H1 (cell line): ENCODE measurements around the gene SMG9. TPM values are rescaled to one million over a fixed set of nuclear protein-coding genes. Genes with fewer than 3 reads are reported as not detected.

Experiments
- CTCF ChIA-PET: fragments of 300-600 bp; sonication (Branson Sonifier 250); formaldehyde crosslinking; loops from one replicate; lab custom pipeline; 2021; ENCODE audit not compliant: partially characterized antibody; lab: Charles Lee
- POLR2A ChIA-PET: fragments of 300-600 bp; sonication (Branson Sonifier 250); formaldehyde crosslinking; loops from one replicate; lab custom pipeline; 2021; ENCODE audit warnings: inconsistent platforms; ENCODE audit not compliant: partially characterized antibody; lab: Charles Lee
- DNase-seq, 2 experiments: peaks; one replicate each; pipeline versions ENCODE4 v3.0.0 to v3.0.0-alpha.2; 2010 to 2022; ENCODE audit warnings: low spot score in 2 of 2, low read depth in 1 of 2, mixed read lengths in 1 of 2
- FAIRE-seq: peaks from 2 replicates; lab custom pipeline; 2011; peaks lifted over from hg19 to GRCh38; lab: Jason Lieb, UNC
- H2AFZ ChIP-seq: 2 replicates; pipeline ENCODE4 v1.8.1; 2012; ENCODE audit warnings: low read length, inconsistent platforms
- H2AK5ac ChIP-seq: 2 replicates; pipeline ENCODE4 v1.6.1; 2013; ENCODE audit warnings: low read depth, low read length
- H2BK120ac ChIP-seq: replicated peaks from 2 replicates; pipeline ENCODE3; 2013; ENCODE audit warnings: low read depth, low read length, inconsistent platforms
- H2BK12ac ChIP-seq: 2 replicates; pipeline ENCODE4 v1.6.1; 2013; ENCODE audit warnings: low read depth, low read length
- H2BK15ac ChIP-seq: 2 replicates; pipeline ENCODE4 v1.6.1; 2013; ENCODE audit warnings: low read length
- H2BK20ac ChIP-seq: 2 replicates; pipeline ENCODE4 v1.6.1; 2013; ENCODE audit warnings: low read length
- H2BK5ac ChIP-seq: 2 replicates; pipeline ENCODE4 v1.6.1; 2013; ENCODE audit warnings: low read depth, low read length
- H3K14ac ChIP-seq: 2 replicates; pipeline ENCODE4 v1.6.1; 2013; ENCODE audit warnings: inconsistent platforms; ENCODE audit not compliant: insufficient read length
- H3K18ac ChIP-seq: 2 replicates; pipeline ENCODE4 v1.6.1; 2013; ENCODE audit warnings: low read length; ENCODE audit errors: extremely low read depth
- H3K23ac ChIP-seq: 2 replicates; pipeline ENCODE4 v1.6.1; 2013; ENCODE audit warnings: inconsistent platforms; ENCODE audit not compliant: insufficient read length
- H3K23me2 ChIP-seq: 2 replicates; pipeline ENCODE4 v1.6.1; 2013; ENCODE audit warnings: low read depth, low read length
- H3K27ac ChIP-seq: 2 replicates; pipeline ENCODE4 v1.6.1; 2011; ENCODE audit warnings: low read depth, low read length, inconsistent platforms
- H3K27me3 ChIP-seq, 4 experiments: replicated peaks in 1 of 4; 1 replicate in 1 of 4; 2 replicates in 3 of 4; pipeline versions ENCODE4 v1.6.1 to v1.8.1; 2011 to 2013; ENCODE audit warnings: low read length in 3 of 4, mild to moderate bottlenecking in 3 of 4, inconsistent platforms in 2 of 4, mixed read lengths in 2 of 4, moderate library complexity in 1 of 4; ENCODE audit not compliant: control insufficient read depth in 3 of 4, insufficient read depth in 3 of 4; ENCODE audit errors: extremely low read depth in 1 of 4
- H3K36me3 ChIP-seq, 4 experiments: 2 replicates each; pipeline versions ENCODE4 v1.6.1 to v1.8.1; 2011 to 2013; ENCODE audit warnings: mild to moderate bottlenecking in 4 of 4, low read length in 3 of 4, moderate library complexity in 2 of 4, control low read depth in 1 of 4, inconsistent platforms in 1 of 4; ENCODE audit not compliant: insufficient read depth in 4 of 4, control insufficient read depth in 2 of 4
- H3K4ac ChIP-seq: replicated peaks from 2 replicates; pipeline ENCODE3; 2013; ENCODE audit warnings: low read length, low read depth, mixed read lengths, inconsistent platforms; ENCODE audit not compliant: insufficient read length
- H3K4me1 ChIP-seq, 4 experiments: replicated peaks in 1 of 4; 1 replicate in 1 of 4; 2 replicates in 3 of 4; pipeline versions ENCODE4 v1.6.1 to v1.8.1; 2011 to 2013; ENCODE audit warnings: low read length in 3 of 4, inconsistent platforms in 2 of 4, mixed read lengths in 1 of 4; ENCODE audit not compliant: insufficient read depth in 4 of 4, control insufficient read depth in 3 of 4
- H3K4me2 ChIP-seq, 2 experiments: 2 replicates each; pipeline versions ENCODE4 v1.6.1 to v1.8.1; 2011 to 2013; ENCODE audit warnings: low read depth in 2 of 2, low read length in 2 of 2, control low read depth in 1 of 2, inconsistent platforms in 1 of 2, mild to moderate bottlenecking in 1 of 2; ENCODE audit not compliant: insufficient read depth in 1 of 2
- H3K4me3 ChIP-seq, 4 experiments: fragments of 200-600, 300-600 bp in 1 of 4; sonication (generic), shearing (Covaris generic), sonication (Bioruptor Twin) in 1 of 4; 2 replicates each; pipeline versions ENCODE4 v1.5.1 to v1.8.1; 2011 to 2016; ENCODE audit warnings: low read length in 4 of 4, low read depth in 3 of 4, control low read depth in 2 of 4, inconsistent platforms in 2 of 4, mild to moderate bottlenecking in 2 of 4, mixed read lengths in 1 of 4, moderate library complexity in 1 of 4; ENCODE audit not compliant: insufficient read depth in 2 of 4; ENCODE audit errors: extremely low read depth in 1 of 4
- H3K56ac ChIP-seq: replicated peaks from 2 replicates; pipeline ENCODE3; 2013; ENCODE audit warnings: low read depth, mild to moderate bottlenecking, mixed read lengths, low read length, inconsistent platforms; ENCODE audit not compliant: insufficient read length
- H3K79me1 ChIP-seq: 2 replicates; pipeline ENCODE4 v1.6.1; 2013; ENCODE audit warnings: low read depth, low read length, control low read depth
- H3K79me2 ChIP-seq, 2 experiments: 2 replicates each; pipeline versions ENCODE4 v1.6.1 to v1.8.1; 2012 to 2013; ENCODE audit warnings: low read length in 2 of 2, mild to moderate bottlenecking in 2 of 2, inconsistent platforms in 1 of 2; ENCODE audit not compliant: insufficient read depth in 2 of 2, control insufficient read depth in 1 of 2
- H3K9ac ChIP-seq, 4 experiments: replicated peaks in 1 of 4; 1 replicate in 1 of 4; 2 replicates in 3 of 4; pipeline versions ENCODE4 v1.6.1 to v1.8.1; 2011 to 2013; ENCODE audit warnings: low read depth in 3 of 4, low read length in 3 of 4, control low read depth in 2 of 4, mild to moderate bottlenecking in 2 of 4, moderate library complexity in 2 of 4, inconsistent platforms in 1 of 4; ENCODE audit errors: extremely low read depth in 1 of 4
- H3K9me3 ChIP-seq, 2 experiments: 2 replicates each; pipeline versions ENCODE4 v1.6.1 to v1.8.1; 2012 to 2013; ENCODE audit warnings: mild to moderate bottlenecking in 2 of 2, moderate library complexity in 2 of 2, control low read depth in 1 of 2, inconsistent platforms in 1 of 2, low read depth in 1 of 2, low read length in 1 of 2, mixed read lengths in 1 of 2; ENCODE audit not compliant: insufficient read depth in 2 of 2
- H4K20me1 ChIP-seq, 2 experiments: replicated peaks in 1 of 2; 2 replicates each; pipeline versions ENCODE3 to v1.8.1; 2011 to 2013; ENCODE audit warnings: inconsistent platforms in 2 of 2, low read length in 2 of 2, mild to moderate bottlenecking in 1 of 2; ENCODE audit not compliant: insufficient read depth in 2 of 2, control insufficient read depth in 1 of 2
- H4K5ac ChIP-seq: 2 replicates; pipeline ENCODE4 v1.6.1; 2013; ENCODE audit warnings: low read length, low read depth, mixed read lengths, inconsistent platforms; ENCODE audit not compliant: insufficient read length
- H4K8ac ChIP-seq: 2 replicates; pipeline ENCODE4 v1.8.0; 2013; ENCODE audit warnings: mild to moderate bottlenecking, moderate library complexity, low read length, inconsistent platforms; ENCODE audit not compliant: insufficient read depth; ENCODE audit errors: extremely low read depth
- H4K91ac ChIP-seq: replicated peaks from 2 replicates; pipeline ENCODE3; 2013; ENCODE audit warnings: low read length, mixed read lengths, inconsistent platforms; ENCODE audit not compliant: insufficient read length
- HDAC2 ChIP-seq, 2 experiments: fragments of 300-600 bp in 1 of 2; sonication (generic) in 1 of 2; IDR thresholded peaks; 2 replicates each; pipeline ENCODE4 v1.6.1; 2011 to 2012; ENCODE audit warnings: low read depth in 2 of 2, low read length in 2 of 2, mild to moderate bottlenecking in 2 of 2, moderate library complexity in 2 of 2, borderline replicate concordance in 1 of 2, inconsistent platforms in 1 of 2
- KDM4A ChIP-seq: IDR thresholded peaks from one replicate; pipeline ENCODE4 v1.7.1; 2012; ENCODE audit warnings: low read depth, mild to moderate bottlenecking, moderate library complexity, low read length, inconsistent platforms; ENCODE audit not compliant: severe bottlenecking
- MAFK ChIP-seq: IDR thresholded peaks from 2 replicates; pipeline ENCODE4 v1.6.1; 2012; ENCODE audit warnings: low read depth, mild to moderate bottlenecking, improper control_type of control experiment, low read length
- SIX5 ChIP-seq: IDR thresholded peaks from 2 replicates; pipeline ENCODE4 v1.6.1; 2011; ENCODE audit warnings: mild to moderate bottlenecking, low read depth, low read length
- SUZ12 ChIP-seq: fragments of 200-600 bp; sonication (generic); IDR thresholded peaks from 2 replicates; pipeline ENCODE4 v1.6.1; 2012; ENCODE audit warnings: mild to moderate bottlenecking, inconsistent platforms, low read length, moderate library complexity, mixed read lengths
- WGBS, 2 experiments: shearing (Covaris generic) in 1 of 2; methylation state at CpG; one replicate each; pipeline versions ENCODE4 v1.1.6 to v1.1.7; 2013 to 2015; ENCODE audit warnings: low lambda C conversion rate in 2 of 2, mixed read lengths in 2 of 2, inconsistent platforms in 1 of 2, low coverage in 1 of 2, missing lambda C conversion rate in 1 of 2; ENCODE audit not compliant: insufficient replicate concordance in 2 of 2, insufficient coverage in 1 of 2, insufficient read length in 1 of 2; ENCODE audit errors: extremely low coverage in 1 of 2, missing lambda C conversion rate in 1 of 2; 5-methylcytosine and 5-hydroxymethylcytosine counted together
- polyA plus RNA-seq, 7 experiments: library from polyadenylated mRNA; depleted of rRNA in 3 of 7; stranded (reverse) in 5 of 7; unstranded in 2 of 7; fragments of >200 nt in 5 of 7; fragments of 200-250 nt in 2 of 7; gene quantifications; 1 replicate in 5 of 7; 2 replicates in 1 of 7; 4 replicates in 1 of 7; pipeline versions ENCODE4 v1.2.1 to v1.2.3, GENCODE V29; 2011 to 2013; ENCODE audit warnings: missing spikeins in 2 of 7, mixed read lengths in 2 of 7
- total RNA-seq: library from RNA; stranded (reverse); fragmentation: NEBNext Ultra II Directional; extraction: Animal tissue kit (Norgen Biotek cat#: 25700); gene quantifications from 2 replicates; pipeline ENCODE4 v1.2.1, GENCODE V29; 2021

Gene SMG9
- total and polyA plus RNA-seq, 2 of the 8 experiments (the other 6 are each of a cell fraction or from before 2014, with no cell fraction given), result 20.4 to 28.7 TPM

GRCh38 chr19:43719918-43720317 lies 34.8 kb downstream of the SMG9 start:
- POLR2A ChIA-PET, result no interaction called here
- no peak overlapping the region for H3K23ac ChIP-seq
- no peak for FAIRE-seq
- H3K79me1 ChIP-seq, result no peaks in the 10 kb centered on the region
- no peak overlapping the region for H2BK5ac ChIP-seq
- CTCF ChIA-PET, result interaction anchor here (0.6 to 1.4 kb wide), 7 partner anchors 26 to 221 kb away, joined by 3 to 5 read pairs (median 3); no protein-coding TSS in a partner anchor
- DNase-seq, result no peak
- H3K4me3 ChIP-seq, result no peak overlapping the region
- no peak overlapping the region for H2BK20ac ChIP-seq
- no peak overlapping the region for H2BK120ac ChIP-seq
- no peak overlapping the region for H3K14ac ChIP-seq
- TF ChIP-seq KDM4A, result no peak
- TF ChIP-seq SIX5, result no peak
- no peak for TF ChIP-seq HDAC2 (IDR thresholded peaks at IDR 0.05; ENCODE audit: borderline replicate concordance in 1 of 2, low read depth in 2 of 2, low read length in 2 of 2)
- no peak for TF ChIP-seq MAFK
- TF ChIP-seq SUZ12, result no peak
- 100% methylated on average over 2 of the region's 5 CpGs; no CpG with 5 or more reads in 1 of the 2 experiments for WGBS, 2 experiments
- no peaks in the 10 kb centered on the region for H3K79me2 ChIP-seq
- H3K4ac ChIP-seq, result no peak overlapping the region
- H2AK5ac ChIP-seq, result no peak overlapping the region
- no peak overlapping the region for H3K4me2 ChIP-seq
- H3K4me1 ChIP-seq, result no peaks in the 10 kb centered on the region
- H3K27ac ChIP-seq, result no peak overlapping the region
- no peak overlapping the region for H3K9ac ChIP-seq
- no peaks in the 10 kb centered on the region for H3K23me2 ChIP-seq
- H4K20me1 ChIP-seq, result no peaks in the 10 kb centered on the region
- H3K56ac ChIP-seq, result no peak overlapping the region
- H4K91ac ChIP-seq, result no peak overlapping the region
- H3K36me3 ChIP-seq, result no peaks in the 10 kb centered on the region
- H3K27me3 ChIP-seq, result no peaks in the 10 kb centered on the region
- H4K5ac ChIP-seq, result no peak overlapping the region
- H2BK12ac ChIP-seq, result no peak overlapping the region
- H3K9me3 ChIP-seq, result no peaks in the 10 kb centered on the region
- H2AFZ ChIP-seq, result no peak overlapping the region
- no peak overlapping the region for H2BK15ac ChIP-seq
- H3K18ac ChIP-seq, result no peak overlapping the region
- no peak overlapping the region for H4K8ac ChIP-seq
